T-helper 17 cell (primary cell): ENCODE data around the gene TMEM97. TPM values are rescaled to one million over a fixed set of nuclear protein-coding genes. Genes with fewer than 3 reads are reported as not detected.
"Not testable (repeated sequence)": the region's sequence is repeated elsewhere in the genome, so short reads cannot be mapped to it uniquely, and the experiment has no call there.

Source experiments
- ATAC-seq: fragments of 150-1000 bp; cut with Tn5 transposase; 2 replicates; pipeline ENCODE4 v1.10.0; 2021; ENCODE audit warnings: mild to moderate bottlenecking, moderate library complexity
- DNase-seq, 3 donors: peaks; one replicate each; pipeline versions ENCODE4 v3.0.0 to v3.0.0-alpha.2; 2020 to 2021
- H3K9me3 ChIP-seq: one replicate; pipeline ENCODE4 v1.7.0; 2013; ENCODE audit warnings: low read length, mild to moderate bottlenecking; ENCODE audit not compliant: control insufficient read depth, poor library complexity, severe bottlenecking
- H3K27ac Mint-ChIP-seq: one replicate; pipeline ENCODE4 v1.8.0; 2022; ENCODE audit warnings: mild to moderate bottlenecking, moderate library complexity, mixed read lengths
- H3K27me3 Mint-ChIP-seq: one replicate; pipeline ENCODE4 v1.8.0; 2022; ENCODE audit warnings: mixed read lengths
- H3K36me3 Mint-ChIP-seq: one replicate; pipeline ENCODE4 v1.8.0; 2022; ENCODE audit warnings: low read depth, mixed read lengths
- H3K4me1 Mint-ChIP-seq: one replicate; pipeline ENCODE4 v1.8.0; 2022; ENCODE audit warnings: mild to moderate bottlenecking, mixed read lengths
- H3K4me3 Mint-ChIP-seq: one replicate; pipeline ENCODE4 v1.8.0; 2022; ENCODE audit warnings: mild to moderate bottlenecking, moderate library complexity, mixed read lengths
- total RNA-seq, 4 donors: library from RNA in 2 of 4; stranded (reverse) in 2 of 4; gene quantifications; one replicate each; pipeline ENCODE4 v1.2.3 and lab custom pipeline; 2022 to 2026

Gene TMEM97
- total RNA-seq, 2 donors from 2014 or later = 2.1 to 4.0 TPM

DNA sequence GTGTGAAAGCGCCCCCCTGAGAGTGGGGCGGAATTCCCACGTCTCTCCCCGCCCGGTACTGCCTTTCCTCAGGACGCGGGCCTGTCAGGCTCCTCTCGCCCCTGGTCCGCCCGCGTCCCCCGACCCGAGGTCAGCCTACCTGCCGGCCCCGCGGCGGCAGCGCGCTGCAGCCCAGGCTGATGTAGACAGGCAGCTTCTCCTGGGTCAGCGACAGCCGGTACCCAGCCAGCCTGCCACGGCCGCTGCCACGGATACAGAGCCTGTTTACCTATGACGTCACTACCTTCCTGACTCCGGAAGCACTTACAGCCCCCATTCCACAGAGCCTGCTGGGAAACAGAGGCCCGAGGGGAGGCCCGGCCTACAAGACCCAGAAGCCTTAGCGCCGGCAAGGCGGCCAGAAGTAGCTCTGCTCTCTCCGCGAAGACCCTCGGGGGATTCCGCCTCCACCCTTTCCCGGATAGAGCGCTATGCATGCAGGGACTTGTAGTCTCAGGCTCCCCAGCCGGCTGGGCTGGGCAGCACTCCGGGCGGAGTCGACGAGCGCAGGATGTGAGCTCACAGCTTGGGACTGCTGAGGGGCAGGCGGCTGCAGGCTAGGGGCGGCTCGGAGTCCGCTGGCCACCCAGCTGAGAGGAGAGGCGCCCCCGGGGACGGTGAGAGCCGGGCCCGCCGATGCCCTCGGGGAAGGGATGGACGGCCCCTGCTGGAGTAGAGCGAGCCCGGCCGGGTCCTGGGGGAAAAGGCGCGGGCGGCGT is 16.4 kb downstream of the TMEM97 start, which contains the start of the genes IFT20 and TNFAIP1:
Gene IFT20 (minus strand): TSS at position 272 of the 758 bp plus-strand sequence. CDS start 3,487 bp downstream, outside the sequence.
Gene TNFAIP1 (plus strand): TSS at position 561 of the 758 bp plus-strand sequence. CDS start 3,761 bp downstream, outside the sequence.
- DNase-seq (peak; percentile 92 to 96 (median 94)), ATAC-seq (peak; percentile 98)
- Mint-ChIP-seq H3K27ac (peak within 1 kb of the TSS; percentile 89), H3K36me3 (peaks cover 5% of the 10 kb centered on the region), H3K27me3 (no peaks in the 10 kb centered on the region), H3K4me1 (peaks cover 34% of the 10 kb centered on the region), H3K4me3 (peak within 1 kb of the TSS; percentile 98)
- no peaks in the 10 kb centered on the region for H3K9me3 ChIP-seq

DNA sequence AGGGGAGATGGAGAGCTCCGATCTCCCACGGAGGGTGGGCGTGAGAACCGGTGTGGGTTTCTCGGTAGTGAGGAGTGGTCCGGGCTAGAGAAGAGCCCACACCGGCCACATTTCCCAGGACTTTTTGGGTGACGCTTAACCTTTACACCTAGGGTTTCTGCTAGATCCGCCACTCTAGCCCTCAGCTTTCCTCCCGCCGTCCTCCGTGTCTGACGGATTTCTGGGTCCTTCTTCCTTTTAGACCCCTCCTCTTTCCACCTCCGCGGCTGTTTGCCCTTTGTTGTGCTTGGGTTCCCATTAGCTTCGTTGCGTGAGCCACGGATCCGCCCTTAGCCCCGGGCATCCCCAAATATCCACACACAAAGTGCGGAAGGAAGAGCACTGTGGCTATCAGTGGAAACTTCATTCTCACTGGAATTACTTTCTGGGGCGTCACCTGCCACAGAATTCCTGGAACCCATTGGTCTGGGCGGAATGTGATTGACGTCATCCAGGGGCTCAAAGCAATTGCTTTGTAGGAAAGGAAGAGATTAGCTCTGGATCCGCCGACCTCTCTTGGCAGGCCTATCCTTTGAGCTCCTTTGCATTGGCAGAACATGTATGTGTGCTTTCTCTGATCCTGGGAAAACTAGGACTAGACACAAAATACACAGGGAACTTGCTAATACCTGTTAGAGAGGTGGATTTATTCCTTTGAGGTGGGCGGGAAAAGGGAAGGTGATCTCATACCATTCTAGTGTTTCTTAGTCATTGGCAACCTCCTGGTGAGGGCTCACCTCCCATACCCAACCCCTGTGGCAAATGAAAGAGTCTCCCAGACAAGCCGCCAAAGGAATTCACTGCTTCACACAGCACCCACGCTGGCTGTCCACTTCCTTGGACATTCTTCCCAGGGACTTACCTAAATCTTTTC is 17.2 kb downstream of the TMEM97 start:
- H3K9me3 ChIP-seq = no peaks in the 10 kb centered on the region
- H3K36me3 Mint-ChIP-seq = peaks cover 5% of the 10 kb centered on the region
- no peaks in the 10 kb centered on the region for H3K27me3 Mint-ChIP-seq
- peaks cover 34% of the 10 kb centered on the region for H3K4me1 Mint-ChIP-seq
- DNase-seq (no peak), ATAC-seq (no peak)
- H3K4me3 Mint-ChIP-seq = peak overlapping the region; percentile 98
- H3K27ac Mint-ChIP-seq = peak overlapping the region; percentile 89

DNA sequence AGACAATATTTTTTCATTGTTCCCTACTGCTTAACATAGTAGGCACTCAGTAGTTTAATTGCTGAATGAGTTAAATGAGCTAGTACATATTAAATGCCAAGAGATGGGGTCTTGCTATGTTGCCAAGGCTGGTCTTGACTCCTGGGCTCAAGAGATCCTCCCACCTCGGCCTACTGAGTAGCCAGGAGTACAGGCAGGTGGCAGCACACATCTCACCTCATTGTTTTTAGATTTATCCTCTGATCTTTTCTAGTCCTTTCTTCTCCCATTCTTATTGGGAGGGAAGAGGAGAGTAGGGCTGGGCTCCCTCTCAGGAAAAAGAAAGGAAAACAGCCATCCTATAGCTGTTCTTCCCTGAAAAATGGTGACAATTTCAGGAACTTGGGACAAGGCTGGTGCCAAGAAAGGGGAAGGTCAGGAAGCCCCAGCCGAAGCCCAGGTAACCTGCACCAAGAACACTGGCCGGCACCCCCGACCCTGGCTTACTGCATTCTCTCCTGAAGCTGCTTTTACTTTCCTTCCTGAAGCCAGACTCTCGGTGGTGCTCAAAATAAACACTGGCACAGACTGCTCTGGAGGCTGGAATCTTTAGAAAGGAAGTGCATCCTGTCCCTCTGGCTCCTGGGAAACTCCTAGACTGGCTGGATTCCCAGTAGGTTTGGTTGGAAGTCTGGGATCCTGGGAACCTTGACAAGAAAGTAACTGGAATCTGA is 19.2 kb downstream of the TMEM97 start:
- DNase-seq = no peak
- no peaks in the 10 kb centered on the region for H3K9me3 ChIP-seq
- Mint-ChIP-seq H3K27me3 (no peaks in the 10 kb centered on the region), H3K36me3 (peaks cover 2% of the 10 kb centered on the region), H3K4me3 (peak overlapping the region; percentile 43), H3K27ac (no peak overlapping the region), H3K4me1 (peaks cover 32% of the 10 kb centered on the region)
- ATAC-seq = no peak

DNA sequence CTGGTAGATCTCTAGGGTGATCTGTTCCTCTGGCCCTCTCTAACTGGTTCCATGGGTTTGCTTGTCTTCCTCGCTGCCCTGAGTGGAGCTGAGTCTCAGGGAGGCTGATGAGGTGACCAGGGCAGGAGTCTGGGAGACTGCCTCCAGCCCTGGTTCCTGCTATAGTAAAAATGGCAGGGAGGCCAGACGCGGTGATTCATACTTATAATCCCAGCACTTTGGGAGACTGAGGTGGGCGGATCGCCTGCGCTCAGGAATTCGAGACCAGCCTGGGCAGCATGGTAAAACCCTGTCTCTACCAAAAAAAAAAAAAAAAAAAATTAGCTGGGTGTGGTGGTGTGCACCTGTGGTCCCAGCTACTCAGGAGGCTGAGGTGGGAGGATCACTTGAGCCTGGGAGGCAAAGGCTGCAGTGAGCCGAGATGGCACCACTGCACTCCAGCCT is 19.8 kb downstream of the TMEM97 start:
- not testable (repeated sequence) for H3K27me3 Mint-ChIP-seq, H3K4me3 Mint-ChIP-seq, DNase-seq, H3K9me3 ChIP-seq, H3K36me3 Mint-ChIP-seq, ATAC-seq
- Mint-ChIP-seq H3K4me1 (peaks cover 32% of the 10 kb centered on the region), H3K27ac (peak overlapping the region; percentile 14)

DNA sequence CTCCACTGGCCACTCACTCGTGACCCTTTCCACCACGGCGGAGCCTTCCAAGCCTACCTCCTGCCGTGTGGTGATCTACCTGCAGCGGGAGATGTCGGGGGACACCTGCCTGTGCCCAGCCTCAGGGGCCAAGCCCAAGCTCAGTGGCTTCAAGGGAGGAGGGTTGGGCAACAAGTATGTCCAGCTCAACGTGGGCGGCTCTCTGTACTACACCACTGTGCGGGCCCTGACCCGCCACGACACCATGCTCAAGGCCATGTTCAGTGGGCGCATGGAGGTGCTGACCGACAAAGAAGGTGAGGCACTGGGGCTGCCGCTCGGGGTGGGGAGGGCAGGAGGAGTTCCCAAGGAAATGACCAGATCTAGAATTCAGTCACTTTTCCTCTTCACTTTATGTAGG is 20.4 kb downstream of the TMEM97 start:
- Mint-ChIP-seq H3K27me3 (no peaks in the 10 kb centered on the region), H3K27ac (peak overlapping the region; percentile 14), H3K36me3 (peaks cover 2% of the 10 kb centered on the region), H3K4me3 (no peak overlapping the region), H3K4me1 (peaks cover 25% of the 10 kb centered on the region)
- no peaks in the 10 kb centered on the region for H3K9me3 ChIP-seq
- DNase-seq = no peak
- ATAC-seq = no peak

DNA sequence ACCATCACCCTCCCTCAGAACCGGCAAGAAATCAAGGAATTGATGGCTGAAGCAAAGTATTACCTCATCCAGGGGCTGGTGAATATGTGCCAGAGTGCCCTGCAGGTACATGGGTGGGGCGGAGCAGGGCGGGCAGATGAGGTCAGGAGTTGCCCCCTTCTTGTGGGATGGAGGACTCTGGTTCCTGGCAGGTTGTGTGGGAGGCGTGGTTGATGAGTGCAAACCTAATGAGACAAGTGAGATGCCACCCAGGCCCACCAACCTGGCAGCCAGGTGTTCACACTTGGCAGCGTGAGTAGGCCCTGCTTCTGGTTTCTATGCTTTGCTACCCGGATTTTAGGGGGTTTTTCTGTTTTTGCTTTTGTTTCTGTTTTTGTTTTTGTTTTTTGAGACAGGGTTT is 21.4 kb downstream of the TMEM97 start:
- ATAC-seq (no peak), DNase-seq (no peak)
- H3K9me3 ChIP-seq = no peaks in the 10 kb centered on the region
- peaks cover 2% of the 10 kb centered on the region for H3K36me3 Mint-ChIP-seq
- no peak overlapping the region for H3K27ac Mint-ChIP-seq
- no peaks in the 10 kb centered on the region for H3K27me3 Mint-ChIP-seq
- no peak overlapping the region for H3K4me3 Mint-ChIP-seq
- peaks cover 21% of the 10 kb centered on the region for H3K4me1 Mint-ChIP-seq

DNA sequence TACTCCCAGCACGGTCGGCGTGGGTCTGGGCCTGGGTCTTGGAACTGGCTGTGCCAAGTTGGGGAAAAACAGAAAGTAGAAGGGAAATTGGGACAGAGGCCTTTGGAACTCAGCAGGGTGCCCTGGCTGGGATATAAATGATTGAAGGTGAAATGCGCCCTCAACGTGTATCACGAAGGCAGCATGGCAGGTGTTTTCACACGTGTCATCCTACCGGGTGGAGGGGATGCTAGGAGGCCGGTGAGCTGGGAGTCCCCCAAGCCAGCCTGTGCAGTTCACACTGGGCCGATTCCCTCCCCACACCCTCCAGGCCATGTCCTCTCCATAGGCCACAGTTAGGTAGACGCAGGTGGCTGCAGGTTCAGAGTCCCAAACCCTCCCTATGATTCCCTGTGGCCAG is 22.5 kb downstream of the TMEM97 start:
- Mint-ChIP-seq H3K4me1 (peaks cover 18% of the 10 kb centered on the region), H3K4me3 (no peak overlapping the region), H3K36me3 (peaks cover 2% of the 10 kb centered on the region), H3K27me3 (no peaks in the 10 kb centered on the region), H3K27ac (no peak overlapping the region)
- no peak for ATAC-seq
- no peaks in the 10 kb centered on the region for H3K9me3 ChIP-seq
- DNase-seq = no peak

DNA sequence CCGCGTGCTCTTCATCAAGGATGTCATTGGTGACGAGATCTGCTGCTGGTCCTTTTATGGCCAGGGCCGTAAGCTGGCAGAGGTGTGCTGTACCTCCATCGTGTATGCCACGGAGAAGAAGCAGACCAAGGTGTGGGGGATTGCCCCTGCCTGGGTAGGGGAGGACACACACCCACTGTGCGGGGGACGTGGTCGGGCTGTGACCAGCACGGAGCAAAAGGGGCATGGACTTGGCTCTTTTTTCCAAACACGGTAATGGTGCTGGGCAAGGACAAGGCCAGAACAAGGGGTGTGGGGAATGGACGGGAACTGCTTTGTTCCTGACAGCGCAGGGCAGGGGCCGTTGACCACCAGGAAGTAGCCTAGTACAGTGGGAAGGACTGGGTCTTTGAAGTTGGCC is 23.3 kb downstream of the TMEM97 start:
- no peak overlapping the region for H3K4me3 Mint-ChIP-seq
- no peak for ATAC-seq
- no peaks in the 10 kb centered on the region for H3K27me3 Mint-ChIP-seq
- peaks cover 11% of the 10 kb centered on the region for H3K4me1 Mint-ChIP-seq
- H3K27ac Mint-ChIP-seq = no peak overlapping the region
- no peaks in the 10 kb centered on the region for H3K9me3 ChIP-seq
- DNase-seq = no peak
- H3K36me3 Mint-ChIP-seq = peaks cover 2% of the 10 kb centered on the region

DNA sequence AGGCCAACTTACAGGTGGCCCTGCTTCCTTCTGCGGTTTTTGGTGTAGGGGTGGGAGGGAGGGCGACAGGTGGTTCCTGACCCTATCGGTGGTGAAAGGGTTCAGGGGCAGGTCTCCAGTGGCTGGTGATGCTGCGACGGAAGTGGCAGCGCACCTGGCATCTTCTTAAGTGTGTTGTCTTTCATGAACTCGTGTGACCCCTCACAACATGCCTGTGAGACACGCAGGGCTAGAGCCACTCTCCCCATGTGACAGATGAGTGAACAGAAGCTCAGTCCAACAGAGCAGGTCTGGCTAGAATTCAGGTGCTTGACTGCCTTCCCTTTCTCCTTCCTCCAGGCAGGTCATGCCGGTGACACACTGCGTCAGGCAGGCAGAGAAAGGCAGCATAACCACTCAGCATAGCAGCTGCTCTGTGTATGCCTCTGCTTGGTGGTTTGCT is 24.5 kb downstream of the TMEM97 start:
- Mint-ChIP-seq H3K27me3 (no peaks in the 10 kb centered on the region), H3K4me3 (no peak overlapping the region), H3K4me1 (peaks cover 5% of the 10 kb centered on the region), H3K27ac (no peak overlapping the region), H3K36me3 (peaks cover 4% of the 10 kb centered on the region)
- H3K9me3 ChIP-seq = no peaks in the 10 kb centered on the region
- DNase-seq = no peak
- ATAC-seq = no peak

DNA sequence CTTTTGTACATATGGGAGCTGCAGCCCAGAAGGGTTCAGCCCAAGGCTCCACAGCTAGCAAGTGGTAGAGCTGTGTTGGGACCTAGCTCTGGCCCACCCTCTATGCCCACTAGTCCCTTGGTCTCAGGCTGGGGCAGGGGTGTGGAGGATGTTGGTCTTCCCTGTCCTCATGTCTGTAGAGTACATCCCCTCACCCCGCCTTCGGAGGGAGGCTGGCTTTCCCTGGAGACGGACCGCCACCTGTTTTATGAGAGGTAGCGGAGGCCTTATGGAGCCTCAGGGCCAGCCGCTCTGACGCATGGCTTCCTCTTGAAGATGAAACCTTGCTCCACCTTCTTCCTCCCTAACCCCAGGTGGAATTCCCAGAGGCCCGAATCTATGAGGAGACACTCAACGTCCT is 25.0 kb downstream of the TMEM97 start:
- H3K27me3 Mint-ChIP-seq = no peaks in the 10 kb centered on the region
- no peak overlapping the region for H3K27ac Mint-ChIP-seq
- peaks cover 2% of the 10 kb centered on the region for H3K4me1 Mint-ChIP-seq
- DNase-seq = no peak
- peaks cover 4% of the 10 kb centered on the region for H3K36me3 Mint-ChIP-seq
- no peak for ATAC-seq
- H3K4me3 Mint-ChIP-seq = no peak overlapping the region
- no peaks in the 10 kb centered on the region for H3K9me3 ChIP-seq

DNA sequence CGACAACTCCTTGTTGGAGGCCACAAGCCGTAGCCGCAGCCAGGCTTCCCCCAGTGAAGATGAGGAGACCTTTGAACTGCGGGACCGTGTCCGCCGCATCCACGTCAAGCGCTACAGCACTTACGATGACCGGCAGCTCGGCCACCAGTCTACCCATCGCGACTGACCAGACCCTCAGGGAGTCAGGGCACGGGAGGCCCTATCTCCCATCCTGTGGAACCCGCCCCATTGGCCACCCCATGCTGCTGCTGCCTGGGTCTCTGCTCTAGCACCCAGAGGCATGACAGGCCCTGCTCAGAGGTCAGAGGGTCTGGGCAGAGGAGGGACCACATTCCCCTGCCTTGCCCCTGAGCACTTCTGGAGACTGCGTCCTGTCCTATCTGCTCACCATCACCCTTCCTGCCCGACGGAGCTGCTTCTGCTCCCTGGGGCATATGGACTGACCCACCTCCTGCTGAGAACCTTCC is 25.5 kb downstream of the TMEM97 start:
- ATAC-seq (no peak), DNase-seq (no peak)
- no peaks in the 10 kb centered on the region for H3K9me3 ChIP-seq
- Mint-ChIP-seq H3K36me3 (peaks cover 4% of the 10 kb centered on the region), H3K27me3 (no peaks in the 10 kb centered on the region), H3K27ac (no peak overlapping the region), H3K4me3 (no peak overlapping the region), H3K4me1 (no peaks in the 10 kb centered on the region)

DNA sequence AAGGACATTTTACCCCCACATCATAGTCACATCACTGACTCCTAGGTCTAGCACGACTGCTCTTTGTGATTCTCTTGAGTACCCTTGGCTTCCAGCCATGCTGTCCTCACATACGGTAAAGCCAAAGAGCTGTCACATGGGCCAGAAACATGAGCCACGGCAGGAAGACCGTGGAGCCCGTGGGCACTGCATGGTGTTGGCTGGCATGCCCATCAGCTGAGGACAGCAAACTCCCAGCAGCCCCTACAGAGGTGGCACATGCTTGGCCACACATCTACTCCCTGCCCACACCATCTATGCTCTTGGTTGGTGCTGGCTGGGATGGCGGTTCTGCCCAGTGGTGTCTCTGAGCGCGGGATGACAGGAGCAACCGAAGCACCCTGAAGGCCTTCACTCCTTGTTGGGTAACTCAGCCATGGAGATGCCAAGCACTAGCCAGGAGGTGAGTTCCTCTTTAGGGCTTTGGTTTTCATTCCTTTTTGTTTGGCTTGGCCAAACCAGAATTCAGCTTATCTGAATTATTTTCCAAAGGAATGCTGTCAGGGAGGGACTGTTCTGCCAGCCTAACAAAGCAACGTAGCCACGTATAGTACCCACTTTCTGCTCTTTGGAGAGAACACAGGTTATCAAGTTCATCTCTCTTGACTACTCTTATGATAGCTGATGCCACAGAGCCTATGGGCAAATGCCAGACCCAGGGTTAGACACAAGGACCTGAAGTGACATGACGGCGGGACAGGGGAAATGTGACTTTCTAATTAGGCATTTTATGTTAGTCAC is 26.6 kb downstream of the TMEM97 start:
- H3K9me3 ChIP-seq = no peaks in the 10 kb centered on the region
- Mint-ChIP-seq H3K4me1 (no peaks in the 10 kb centered on the region), H3K27ac (no peak overlapping the region), H3K27me3 (no peaks in the 10 kb centered on the region), H3K36me3 (peaks cover 3% of the 10 kb centered on the region), H3K4me3 (no peak overlapping the region)
- DNase-seq (no peak), ATAC-seq (no peak)
